HEK293 (cell line): Measurements from ENCODE around the gene BRWD1.

Experiments
- GLIS2 ChIP-seq: fragments of 450-650 bp; formaldehyde crosslinking; IDR thresholded peaks from 2 replicates; pipeline ENCODE4 v1.5.1; 2016; ENCODE audit warnings: missing biosample characterization, missing genetic modification characterization
- HOXD13 ChIP-seq: sonication (generic); formaldehyde crosslinking; IDR thresholded peaks from 2 replicates; pipeline ENCODE4 v1.8.0; 2022; ENCODE audit warnings: missing genetic modification reagents, borderline replicate concordance
- OSR2 ChIP-seq: fragments of 450-650 bp; formaldehyde crosslinking; IDR thresholded peaks from 2 replicates; pipeline ENCODE4 v1.5.1; 2016; ENCODE audit warnings: missing biosample characterization, missing genetic modification characterization
- OVOL3 ChIP-seq: fragments of 450-650 bp; formaldehyde crosslinking; IDR thresholded peaks from 2 replicates; pipeline ENCODE4 v1.5.1; 2016; ENCODE audit warnings: missing biosample characterization, missing genetic modification characterization
- PRDM4 ChIP-seq: fragments of 450-650 bp; formaldehyde crosslinking; IDR thresholded peaks from 2 replicates; pipeline ENCODE4 v1.5.1; 2017; ENCODE audit warnings: missing biosample characterization, missing genetic modification characterization
- RBAK ChIP-seq: fragments of 450-650 bp; formaldehyde crosslinking; IDR thresholded peaks from 2 replicates; pipeline ENCODE4 v1.5.1; 2016; ENCODE audit warnings: missing biosample characterization, missing genetic modification characterization
- SALL2 ChIP-seq: fragments of 450-650 bp; formaldehyde crosslinking; IDR thresholded peaks from 2 replicates; pipeline ENCODE4 v1.5.0; 2017; ENCODE audit warnings: missing biosample characterization, mild to moderate bottlenecking, missing genetic modification characterization, borderline replicate concordance
- SETDB1 ChIP-seq: IDR thresholded peaks from one replicate; pipeline ENCODE4 v1.6.1; 2017; ENCODE audit warnings: mild to moderate bottlenecking, low read length, moderate library complexity, mixed read lengths; ENCODE audit not compliant: insufficient read length
- SP7 ChIP-seq: fragments of 450-650 bp; formaldehyde crosslinking; IDR thresholded peaks from 2 replicates; pipeline ENCODE4 v1.5.1; 2016; ENCODE audit warnings: missing biosample characterization, missing genetic modification characterization
- TCF7L2 ChIP-seq: IDR thresholded peaks from 2 replicates; pipeline ENCODE4 v1.6.1; 2011; ENCODE audit warnings: low read depth, mild to moderate bottlenecking, inconsistent platforms, low read length, moderate library complexity, borderline replicate concordance
- WT1 ChIP-seq: fragments of 450-650 bp; formaldehyde crosslinking; IDR thresholded peaks from 2 replicates; pipeline ENCODE4 v1.5.1; 2016; ENCODE audit warnings: missing biosample characterization, missing genetic modification characterization
- ZBTB1 ChIP-seq: fragments of 450-650 bp; formaldehyde crosslinking; IDR thresholded peaks from 2 replicates; pipeline ENCODE4 v1.5.1; 2016; ENCODE audit warnings: missing biosample characterization, missing genetic modification characterization
- ZBTB20 ChIP-seq: fragments of 450-650 bp; formaldehyde crosslinking; IDR thresholded peaks from 2 replicates; pipeline ENCODE4 v1.5.1; 2016; ENCODE audit warnings: missing biosample characterization, missing genetic modification characterization
- ZBTB49 ChIP-seq: fragments of 450-650 bp; formaldehyde crosslinking; IDR thresholded peaks from 2 replicates; pipeline ENCODE4 v1.5.1; 2016; ENCODE audit warnings: missing biosample characterization, missing genetic modification characterization, low read depth
- ZBTB6 ChIP-seq: fragments of 450-650 bp; formaldehyde crosslinking; IDR thresholded peaks from 2 replicates; pipeline ENCODE4 v1.5.1; 2017; ENCODE audit warnings: missing biosample characterization, missing genetic modification characterization
- ZEB2 ChIP-seq: fragments of 450-650 bp; formaldehyde crosslinking; IDR thresholded peaks from 2 replicates; pipeline ENCODE4 v1.5.1; 2016; ENCODE audit warnings: missing biosample characterization, missing genetic modification characterization
- ZNF10 ChIP-seq: fragments of 450-650 bp; formaldehyde crosslinking; IDR thresholded peaks from 2 replicates; pipeline ENCODE4 v1.5.1; 2017; ENCODE audit warnings: missing biosample characterization, missing genetic modification characterization
- ZNF155 ChIP-seq: fragments of 450-650 bp; formaldehyde crosslinking; IDR thresholded peaks from 2 replicates; pipeline ENCODE4 v1.5.1; 2016; ENCODE audit warnings: missing biosample characterization, missing genetic modification characterization
- ZNF16 ChIP-seq: fragments of 450-650 bp; formaldehyde crosslinking; IDR thresholded peaks from 2 replicates; pipeline ENCODE4 v1.5.1; 2016; ENCODE audit warnings: low read depth, missing biosample characterization, missing genetic modification characterization
- ZNF18 ChIP-seq: fragments of 450-650 bp; formaldehyde crosslinking; IDR thresholded peaks from 2 replicates; pipeline ENCODE4 v1.5.1; 2016; ENCODE audit warnings: missing biosample characterization, missing genetic modification characterization
- ZNF23 ChIP-seq: fragments of 450-650 bp; formaldehyde crosslinking; IDR thresholded peaks from 2 replicates; pipeline ENCODE4 v1.5.1; 2016; ENCODE audit warnings: missing biosample characterization, missing genetic modification characterization, borderline replicate concordance
- ZNF311 ChIP-seq: fragments of 450-650 bp; formaldehyde crosslinking; IDR thresholded peaks from 2 replicates; pipeline ENCODE4 v1.5.1; 2017; ENCODE audit warnings: missing biosample characterization, missing genetic modification characterization, borderline replicate concordance
- ZNF398 ChIP-seq: fragments of 450-650 bp; formaldehyde crosslinking; IDR thresholded peaks from 2 replicates; pipeline ENCODE4 v1.5.1; 2017; ENCODE audit warnings: missing biosample characterization, missing genetic modification characterization
- ZNF426 ChIP-seq: fragments of 450-650 bp; formaldehyde crosslinking; IDR thresholded peaks from 2 replicates; pipeline ENCODE4 v1.5.1; 2017; ENCODE audit warnings: missing biosample characterization, missing genetic modification characterization, mild to moderate bottlenecking, inconsistent platforms, moderate library complexity
- ZNF48 ChIP-seq: fragments of 450-650 bp; formaldehyde crosslinking; IDR thresholded peaks from 2 replicates; pipeline ENCODE4 v1.5.1; 2016; ENCODE audit warnings: missing biosample characterization, missing genetic modification characterization
- ZNF544 ChIP-seq: fragments of 450-650 bp; formaldehyde crosslinking; IDR thresholded peaks from 2 replicates; pipeline ENCODE4 v1.5.0; 2017; ENCODE audit warnings: missing biosample characterization, missing genetic modification characterization
- ZNF600 ChIP-seq: fragments of 450-650 bp; formaldehyde crosslinking; IDR thresholded peaks from 2 replicates; pipeline ENCODE4 v1.5.1; 2016; ENCODE audit warnings: missing biosample characterization, missing genetic modification characterization
- ZNF610 ChIP-seq: fragments of 450-650 bp; formaldehyde crosslinking; IDR thresholded peaks from 2 replicates; pipeline ENCODE4 v1.5.1; 2016; ENCODE audit warnings: missing biosample characterization, missing genetic modification characterization, borderline replicate concordance
- ZNF624 ChIP-seq: fragments of 450-650 bp; formaldehyde crosslinking; IDR thresholded peaks from 2 replicates; pipeline ENCODE4 v1.5.1; 2017; ENCODE audit warnings: missing biosample characterization, missing genetic modification characterization
- ZNF677 ChIP-seq: fragments of 450-650 bp; IDR thresholded peaks from 2 replicates; pipeline ENCODE4 v1.5.0; 2018; ENCODE audit warnings: missing biosample characterization, mild to moderate bottlenecking, missing genetic modification characterization, moderate library complexity
- ZNF692 ChIP-seq: fragments of 450-650 bp; formaldehyde crosslinking; IDR thresholded peaks from 2 replicates; pipeline ENCODE4 v1.5.1; 2016; ENCODE audit warnings: missing biosample characterization, missing genetic modification characterization

Gene BRWD1

GRCh38 chr21:39176271-39176709 lies 137.1 kb downstream of the BRWD1 start (continued):
- no peak for TF ChIP-seq ZNF624 (tag by site-specific recombination)
- TF ChIP-seq WT1 (tag by site-specific recombination) = peak; percentile 77
- no peak for TF ChIP-seq ZNF692 (tag by site-specific recombination)
- TF ChIP-seq ZBTB6 = no peak
- no peak for TF ChIP-seq SALL2 (tag by site-specific recombination)
- no peak for TF ChIP-seq ZNF398 (tag by site-specific recombination)
- peak; percentile 51; the same call in 1 of the 2 replicates for TF ChIP-seq ZEB2 (tag by site-specific recombination)
- TF ChIP-seq ZNF10 (tag by site-specific recombination) = no peak; the same call in 1 of the 2 replicates
- TF ChIP-seq ZNF18 (tag by site-specific recombination) = no peak
- peak; percentile 77; the same call in 1 of the 2 replicates for TF ChIP-seq OVOL3 (tag by site-specific recombination)
- no peak for TF ChIP-seq ZNF23 (tag by site-specific recombination)
- TF ChIP-seq HOXD13 = no peak
- no peak for TF ChIP-seq RBAK (tag by site-specific recombination)
- TF ChIP-seq ZNF426 = no peak
- TF ChIP-seq ZNF677 = no peak
- no peak for TF ChIP-seq ZNF311 (tag by site-specific recombination)
- TF ChIP-seq ZBTB1 (tag by site-specific recombination) = 0 out of 2 replicates have a peak, but pooled peaks have one; percentile 40
- TF ChIP-seq ZNF48 (tag by site-specific recombination) = no peak
- no peak for TF ChIP-seq SETDB1
- TF ChIP-seq PRDM4 (tag by site-specific recombination) = peak; percentile 63; the same call in 1 of the 2 replicates
- TF ChIP-seq OSR2 (tag by site-specific recombination) = peak; percentile 94
- no peak for TF ChIP-seq ZBTB20 (tag by site-specific recombination)
- TF ChIP-seq GLIS2 (tag by site-specific recombination) = no peak
- peak; percentile 9; the same call in 1 of the 2 replicates for TF ChIP-seq ZNF600 (tag by site-specific recombination)
- no peak for TF ChIP-seq ZNF155 (tag by site-specific recombination)
- no peak for TF ChIP-seq TCF7L2
- no peak for TF ChIP-seq ZNF544 (tag by site-specific recombination)
- TF ChIP-seq ZNF16 (tag by site-specific recombination) = no peak
- no peak for TF ChIP-seq ZBTB49 (tag by site-specific recombination)
- peak; percentile 77 for TF ChIP-seq SP7 (tag by site-specific recombination)
- peak; percentile 18; the same call in 1 of the 2 replicates for TF ChIP-seq ZNF610 (tag by site-specific recombination)
